Measurements from ENCODE around the gene DAPK1. TPM values are rescaled to one million over a fixed set of nuclear protein-coding genes. Genes with fewer than 3 reads are reported as not detected.

DAPK1 gene
- total and polyA plus RNA-seq, 8 donors: 9.0 to 88.7 (median 50.7) TPM

GRCh38 chr9:87664153-87665060, 166.7 kb downstream of the DAPK1 start:
- intact Hi-C loops (cut with DNase I; ENCODE audit: low total_unique reads): loop anchor here (5.0 kb wide), 1 partner anchor 322 kb away; no protein-coding TSS in a partner anchor
- H3K36me3 ChIP-seq: peaks cover 18 to 73% (median 68%) of the 10 kb centered on the region in 4 donors
- TF ChIP-seq EP300 (IDR thresholded peaks at IDR 0.05) (no peak), POLR2A (IDR thresholded peaks at IDR 0.05) (no peak), POLR2AphosphoS5 (IDR thresholded peaks at IDR 0.05) (no peak)
- TF ChIP-seq, protein P1, sequence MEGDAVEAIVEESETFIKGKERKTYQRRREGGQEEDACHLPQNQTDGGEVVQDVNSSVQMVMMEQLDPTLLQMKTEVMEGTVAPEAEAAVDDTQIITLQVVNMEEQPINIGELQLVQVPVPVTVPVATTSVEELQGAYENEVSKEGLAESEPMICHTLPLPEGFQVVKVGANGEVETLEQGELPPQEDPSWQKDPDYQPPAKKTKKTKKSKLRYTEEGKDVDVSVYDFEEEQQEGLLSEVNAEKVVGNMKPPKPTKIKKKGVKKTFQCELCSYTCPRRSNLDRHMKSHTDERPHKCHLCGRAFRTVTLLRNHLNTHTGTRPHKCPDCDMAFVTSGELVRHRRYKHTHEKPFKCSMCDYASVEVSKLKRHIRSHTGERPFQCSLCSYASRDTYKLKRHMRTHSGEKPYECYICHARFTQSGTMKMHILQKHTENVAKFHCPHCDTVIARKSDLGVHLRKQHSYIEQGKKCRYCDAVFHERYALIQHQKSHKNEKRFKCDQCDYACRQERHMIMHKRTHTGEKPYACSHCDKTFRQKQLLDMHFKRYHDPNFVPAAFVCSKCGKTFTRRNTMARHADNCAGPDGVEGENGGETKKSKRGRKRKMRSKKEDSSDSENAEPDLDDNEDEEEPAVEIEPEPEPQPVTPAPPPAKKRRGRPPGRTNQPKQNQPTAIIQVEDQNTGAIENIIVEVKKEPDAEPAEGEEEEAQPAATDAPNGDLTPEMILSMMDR (IDR thresholded peaks at IDR 0.05): no peak
- no peaks in the 10 kb centered on the region for H3K27me3 ChIP-seq
- peaks cover 4 to 17% (median 7%) of the 10 kb centered on the region in 4 donors for H3K9me3 ChIP-seq
- H3K27ac ChIP-seq: no peak overlapping the region
- WGBS, 5 donors: 90 to 95% (median 94%) methylated on average over 19 of the region's 19 CpGs
- peaks cover 0 to 5% (median 2%) of the 10 kb centered on the region in 4 donors for H3K4me1 ChIP-seq
- no peak for DNase-seq
- no peak overlapping the region for H3K4me3 ChIP-seq

DNA sequence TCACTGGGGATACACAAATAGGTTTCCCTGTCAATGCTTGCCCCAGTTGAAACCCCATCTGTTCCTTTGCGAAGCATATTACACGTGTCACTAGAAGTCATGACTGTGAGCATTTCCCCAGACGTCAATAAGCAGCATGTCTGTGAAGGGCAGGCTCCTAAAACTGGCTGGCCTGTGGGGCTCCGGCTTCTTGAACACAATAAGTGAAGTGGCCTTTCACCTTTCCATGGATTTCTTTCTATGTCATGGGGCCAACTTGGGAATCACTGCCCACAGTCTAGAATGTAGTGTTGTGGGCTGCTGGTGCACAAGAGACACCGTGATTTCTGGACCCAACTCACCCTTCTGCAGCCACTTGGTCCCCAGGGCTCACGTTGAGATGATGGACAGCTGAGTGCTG, 167.8 kb downstream of the DAPK1 start:
- 88 to 97% (median 94%) methylated on average over 5 to 6 of the region's 6 CpGs for WGBS, 5 donors
- TF ChIP-seq POLR2AphosphoS5 (IDR thresholded peaks at IDR 0.05) (no peak), EP300 (IDR thresholded peaks at IDR 0.05) (no peak), POLR2A (IDR thresholded peaks at IDR 0.05) (no peak)
- TF ChIP-seq, protein P1 (IDR thresholded peaks at IDR 0.05): no peak
- intact Hi-C loops (cut with DNase I; ENCODE audit: low total_unique reads): loop anchor here (5.0 kb wide), 1 partner anchor 323 kb away; no protein-coding TSS in a partner anchor

GRCh38 chr9:87667164-87667738, 169.6 kb downstream of the DAPK1 start:
- no peak for TF ChIP-seq POLR2AphosphoS5 (IDR thresholded peaks at IDR 0.05)
- TF ChIP-seq, protein P1 (IDR thresholded peaks at IDR 0.05): no peak
- no peak for TF ChIP-seq POLR2A (IDR thresholded peaks at IDR 0.05)
- no peak for TF ChIP-seq EP300 (IDR thresholded peaks at IDR 0.05)
- H3K9me3 ChIP-seq: peaks cover 4 to 17% (median 7%) of the 10 kb centered on the region in 4 donors
- H3K27me3 ChIP-seq: no peaks in the 10 kb centered on the region
- H3K36me3 ChIP-seq: peaks cover 16 to 80% (median 77%) of the 10 kb centered on the region in 4 donors
- 81 to 98% (median 95%) methylated on average over 3 of the region's 3 CpGs for WGBS, 5 donors
- DNase-seq: peak in 1 of 2 donors; percentile 42
- peaks cover 0 to 5% (median 2%) of the 10 kb centered on the region in 4 donors for H3K4me1 ChIP-seq
- intact Hi-C loops (cut with DNase I; ENCODE audit: low total_unique reads): loop anchor here (5.0 kb wide), 1 partner anchor 325 kb away; no protein-coding TSS in a partner anchor
- H3K27ac ChIP-seq: no peak overlapping the region
- no peak overlapping the region for H3K4me3 ChIP-seq

More for the DNA sequence above, 167.8 kb downstream of the DAPK1 start:
- Histone ChIP-seq H3K9me3 (peaks cover 4 to 17% (median 7%) of the 10 kb centered on the region in 4 donors), H3K27ac (no peak overlapping the region), H3K27me3 (no peaks in the 10 kb centered on the region), H3K4me3 (no peak overlapping the region), H3K4me1 (peaks cover 0 to 5% (median 2%) of the 10 kb centered on the region in 4 donors), H3K36me3 (peaks cover 15 to 72% (median 68%) of the 10 kb centered on the region in 4 donors)
- DNase-seq: no peak

DNA sequence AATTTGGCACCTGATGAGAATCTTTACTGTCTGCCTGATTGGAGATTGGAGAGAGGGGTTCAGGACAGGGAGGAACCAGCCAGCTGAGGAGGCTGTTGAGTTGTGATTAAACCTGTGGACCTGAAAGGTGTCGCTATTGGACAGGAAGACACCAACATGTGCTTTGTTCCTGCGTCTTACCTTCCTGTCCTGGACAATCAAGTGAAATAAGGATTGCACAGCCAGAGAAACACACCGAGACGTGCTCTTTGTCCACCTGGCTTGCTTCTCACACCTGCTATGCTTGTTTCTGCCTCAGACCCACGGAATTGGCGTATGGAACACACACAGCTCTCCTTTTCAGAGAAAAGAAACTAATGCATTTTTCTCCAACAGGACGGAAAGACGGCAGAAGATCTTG, 170.6 kb downstream of the DAPK1 start:
- H3K4me1 ChIP-seq: peaks cover 0 to 2% (median 0%) of the 10 kb centered on the region in 4 donors
- TF ChIP-seq, protein P1 (IDR thresholded peaks at IDR 0.05): no peak
- TF ChIP-seq EP300 (IDR thresholded peaks at IDR 0.05) (no peak), POLR2A (IDR thresholded peaks at IDR 0.05) (no peak), POLR2AphosphoS5 (IDR thresholded peaks at IDR 0.05) (no peak)
- no peak overlapping the region for H3K4me3 ChIP-seq
- H3K9me3 ChIP-seq: peaks cover 4 to 17% (median 7%) of the 10 kb centered on the region in 4 donors
- intact Hi-C loops (cut with DNase I; ENCODE audit: low total_unique reads): loop anchor here (5.0 kb wide), 1 partner anchor 326 kb away; no protein-coding TSS in a partner anchor
- WGBS, 5 donors: 88 to 97% (median 93%) methylated on average over 8 of the region's 8 CpGs
- no peak for DNase-seq
- H3K27ac ChIP-seq: no peak overlapping the region
- H3K27me3 ChIP-seq: no peaks in the 10 kb centered on the region
- H3K36me3 ChIP-seq: peaks cover 19 to 89% (median 81%) of the 10 kb centered on the region in 4 donors

Measured in stomach (tissue), 9 donors.